ENCODE measurements around the gene FUT8.

GRCh38 chr14:65574611-65575010 is 162.1 kb downstream of the FUT8 start:
- TF ChIP-seq KDM1A (IDR thresholded peaks at IDR 0.05; ENCODE audit: borderline replicate concordance, low read length) (no peak), RXRA (IDR thresholded peaks at IDR 0.05; ENCODE audit: insufficient read depth, low read depth, low read length) (no peak), BRCA1 (IDR thresholded peaks at IDR 0.05; ENCODE audit: low read depth, low read length) (no peak), CTCF (IDR thresholded peaks at IDR 0.05; ENCODE audit: control extremely low read depth in 1 of 3, insufficient read depth in 1 of 3, low read depth in 1 of 3, low read length in 3 of 3) (no peak), TCF12 (IDR thresholded peaks at IDR 0.05; ENCODE audit: low read depth, low read length) (no peak), TEAD4 (IDR thresholded peaks at IDR 0.05; ENCODE audit: low read depth, low read length) (no peak)

Data from H1 (cell line).